Ramos (cell line): ENCODE results near the gene AMPD2.
"Not testable (repeated sequence)": the region's sequence is repeated elsewhere in the genome, so short reads cannot be mapped to it uniquely, and the experiment has no call there.

Source experiments
- in situ Hi-C: fragments of 300-500 bp; cut with MboI; formaldehyde crosslinking; loops from one replicate; pipeline ENCODE4 v1.14.3; 2022; ENCODE audit warnings: low sequenced_read_pairs; ENCODE audit not compliant: unreplicated experiment

Gene AMPD2

DNA sequence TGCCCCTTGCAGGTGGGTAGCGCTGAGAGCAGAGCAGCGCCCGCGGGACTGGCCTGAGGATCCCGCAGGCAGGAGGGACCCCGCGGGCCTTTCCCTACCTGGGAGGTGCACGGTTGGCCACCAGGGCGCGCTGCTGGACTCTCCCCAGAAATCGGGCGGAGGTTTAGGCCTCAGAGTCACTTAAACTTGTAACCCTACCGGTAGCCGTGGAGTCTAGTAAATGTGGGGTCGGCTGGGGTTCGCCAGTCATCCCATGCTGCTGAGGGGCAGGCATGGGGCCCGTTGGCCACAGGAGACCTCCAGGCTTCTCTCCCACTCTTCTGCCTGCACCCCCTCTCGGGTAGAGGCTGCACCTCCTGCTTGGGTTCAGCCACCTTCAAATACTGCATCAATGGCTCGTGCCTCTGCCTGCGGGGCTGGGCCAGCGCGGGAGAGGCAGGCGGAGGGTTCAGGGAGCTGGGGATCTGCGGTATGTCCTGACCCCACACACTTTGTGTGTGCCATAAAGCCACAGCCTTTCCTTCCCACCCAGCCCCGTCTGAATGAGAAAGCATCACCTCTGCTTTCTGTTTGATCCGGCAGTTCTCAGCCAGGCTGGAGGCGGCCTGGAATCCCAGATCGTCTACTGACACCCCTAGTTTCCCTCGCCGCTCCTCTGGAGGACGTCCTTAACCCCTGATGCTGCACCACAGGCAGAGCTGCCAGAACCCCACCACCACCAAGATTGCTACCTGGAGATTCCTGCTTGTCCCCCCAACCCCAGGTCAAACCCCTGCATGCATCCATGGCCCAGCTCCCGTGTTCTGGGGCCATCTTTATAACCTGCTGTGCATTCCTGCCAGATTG, 24.0 kb downstream of the AMPD2 start:
- in situ Hi-C loops, result loop anchor here (5.0 kb wide), 2 partner anchors 129 to 344 kb away; no protein-coding TSS in a partner anchor

GRCh38 chr1:109644670-109645069, 25.0 kb downstream of the AMPD2 start:
- in situ Hi-C loops, result loop anchor here (5.0 kb wide), 2 partner anchors 128 to 343 kb away; no protein-coding TSS in a partner anchor

DNA sequence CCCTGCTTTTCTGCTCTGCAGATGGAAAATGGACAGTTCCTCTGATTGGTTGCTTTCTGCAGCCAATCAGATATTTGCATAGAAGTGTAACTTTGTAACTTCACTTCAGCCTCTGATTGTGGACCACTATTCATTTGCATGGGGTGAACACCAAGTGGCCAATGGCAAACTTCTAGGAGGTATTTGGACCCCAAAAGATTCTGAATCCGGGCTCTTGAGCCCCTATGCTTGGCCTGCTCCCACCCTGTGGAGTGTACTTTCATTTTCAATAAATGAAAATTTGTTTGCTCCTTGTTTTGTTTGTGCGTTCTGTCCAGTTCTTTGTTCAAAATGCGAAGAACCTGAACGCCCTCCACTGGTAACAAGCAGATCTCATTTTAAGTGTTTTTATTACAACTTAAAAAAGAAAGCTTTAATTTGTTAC, 29.9 kb downstream of the AMPD2 start:
- in situ Hi-C loops, result no loop called here

DNA sequence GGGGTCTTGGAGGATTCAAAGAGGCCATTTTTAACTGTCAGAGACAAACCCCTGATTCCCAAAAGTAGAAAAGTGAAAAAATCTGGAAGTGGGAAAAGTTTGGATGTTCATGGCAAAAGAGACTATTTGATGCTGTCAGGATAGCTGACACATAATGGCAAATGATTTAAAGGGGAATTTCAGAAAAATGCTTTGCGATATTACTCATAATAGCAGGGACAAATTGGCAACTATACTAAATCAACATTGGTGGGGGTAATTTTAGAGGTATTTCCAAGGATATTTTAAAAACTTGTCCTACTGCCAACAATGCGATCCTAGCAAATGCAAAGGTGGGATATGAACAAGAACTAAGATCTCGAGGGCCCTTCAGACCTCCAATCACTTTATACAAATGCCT, 31.0 kb downstream of the AMPD2 start:
- in situ Hi-C loops, result no loop called here

GRCh38 chr1:109652402-109652801, 32.8 kb downstream of the AMPD2 start:
- in situ Hi-C loops, result no loop called here

- in situ Hi-C loops, result no loop called here
Observed at GRCh38 chr1:109653306-109653705, 33.7 kb downstream of the AMPD2 start.

- in situ Hi-C loops, result no loop called here
Observed at GRCh38 chr1:109654519-109654918, 34.9 kb downstream of the AMPD2 start.

DNA sequence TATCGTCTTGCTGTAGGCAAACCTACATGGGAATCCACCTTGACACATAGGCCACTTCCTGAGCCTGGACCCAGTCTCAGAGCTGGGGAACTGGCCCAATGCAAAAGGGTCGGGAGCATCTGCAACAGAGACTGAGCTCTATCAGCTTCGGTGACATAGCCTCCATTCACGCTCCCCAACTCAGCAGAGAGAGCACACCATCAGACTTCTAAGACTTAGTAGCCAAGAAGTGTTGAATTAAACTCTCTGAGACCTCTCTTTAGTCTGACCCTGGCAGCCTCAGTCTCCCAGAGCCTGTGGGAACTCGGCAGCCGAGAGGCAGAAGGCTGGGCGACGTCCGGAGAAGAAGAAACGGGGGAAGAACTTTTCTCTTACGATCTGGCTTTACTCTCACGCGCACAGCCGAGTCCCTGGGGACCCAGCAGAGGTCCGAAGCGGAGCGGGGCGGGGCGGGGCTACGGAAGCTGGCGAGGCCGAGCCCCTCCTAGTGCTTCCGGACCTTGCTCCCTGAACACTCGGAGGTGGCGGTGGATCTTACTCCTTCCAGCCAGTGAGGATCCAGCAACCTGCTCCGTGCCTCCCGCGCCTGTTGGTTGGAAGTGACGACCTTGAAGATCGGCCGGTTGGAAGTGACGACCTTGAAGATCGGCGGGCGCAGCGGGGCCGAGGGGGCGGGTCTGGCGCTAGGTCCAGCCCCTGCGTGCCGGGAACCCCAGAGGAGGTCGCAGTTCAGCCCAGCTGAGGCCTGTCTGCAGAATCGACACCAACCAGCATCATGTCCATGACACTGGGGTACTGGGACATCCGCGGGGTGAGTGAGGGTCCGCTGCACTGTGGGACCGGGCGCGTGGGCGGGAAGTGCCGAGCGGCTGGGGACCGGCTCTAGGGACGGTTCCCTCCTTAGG, 36.2 kb downstream of the AMPD2 start, which contains the start of gene GSTM4:
Gene GSTM4 (plus strand): TSS at position 485 of the 905 bp plus-strand sequence. CDS start 291 bp downstream, at position 776.
- in situ Hi-C loops, result no loop called here

GRCh38 chr1:109657395-109657794, 37.8 kb downstream of the AMPD2 start:
- in situ Hi-C loops, result no loop called here

DNA sequence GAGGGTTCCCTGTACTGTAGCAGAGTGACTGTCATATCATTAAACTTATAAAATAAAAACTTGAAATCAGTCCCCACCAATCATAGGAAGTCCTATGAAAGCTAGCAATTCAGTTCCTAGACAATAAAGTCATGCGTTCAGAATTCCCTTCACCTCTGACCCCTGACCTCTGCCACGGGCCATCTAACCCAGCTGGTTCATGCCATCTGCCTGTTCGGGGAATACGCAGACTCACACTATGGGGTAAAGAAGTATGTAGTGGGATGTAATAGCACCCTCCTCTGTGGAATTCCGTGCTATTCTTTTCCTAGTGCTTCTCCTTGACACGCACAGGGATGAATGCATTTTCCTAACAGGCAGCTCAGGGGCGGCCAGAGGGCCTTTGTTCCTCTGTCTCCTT, 38.3 kb downstream of the AMPD2 start:
- in situ Hi-C loops, result no loop called here

DNA sequence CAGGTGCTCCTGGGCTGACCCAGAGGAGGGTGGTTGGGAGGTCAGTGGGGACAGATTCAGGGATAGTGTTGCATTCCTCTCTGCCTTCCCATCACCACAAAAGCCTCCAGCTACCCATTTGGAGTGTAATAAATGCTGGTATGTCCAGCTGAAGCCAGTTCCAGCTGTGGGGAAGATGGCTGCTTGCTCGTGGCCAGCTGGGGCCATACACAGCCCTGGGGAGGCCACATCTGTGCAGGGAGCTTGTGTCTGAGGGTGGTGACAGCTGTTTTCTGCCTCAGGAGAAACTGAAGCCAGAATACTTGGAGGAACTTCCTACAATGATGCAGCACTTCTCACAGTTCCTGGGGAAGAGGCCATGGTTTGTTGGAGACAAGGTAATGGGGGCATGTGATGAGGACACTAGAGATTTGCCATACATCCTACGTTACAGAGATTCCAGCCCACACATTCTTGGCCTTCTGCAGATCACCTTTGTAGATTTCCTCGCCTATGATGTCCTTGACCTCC, 39.0 kb downstream of the AMPD2 start:
- in situ Hi-C loops, result no loop called here

DNA sequence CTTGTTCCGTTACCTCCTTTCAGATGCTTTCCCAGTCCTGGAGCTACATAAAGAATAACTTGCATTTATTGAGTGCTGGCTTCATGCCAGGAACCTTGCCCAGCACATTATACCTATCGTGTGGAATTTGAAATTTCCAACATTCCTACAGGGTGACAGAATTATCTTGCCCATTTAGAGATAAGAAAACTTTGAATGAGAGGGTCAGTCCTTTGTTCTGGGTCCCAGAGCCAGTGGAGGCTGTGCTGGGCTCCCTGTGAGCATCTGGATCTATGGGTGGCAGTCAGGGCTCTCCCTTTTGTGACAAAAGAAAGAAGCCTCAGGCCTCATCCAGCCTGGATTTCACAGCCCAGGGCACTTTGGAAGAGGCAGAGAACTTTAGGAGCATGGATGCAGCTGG, 39.5 kb downstream of the AMPD2 start:
- in situ Hi-C loops, result no loop called here

DNA sequence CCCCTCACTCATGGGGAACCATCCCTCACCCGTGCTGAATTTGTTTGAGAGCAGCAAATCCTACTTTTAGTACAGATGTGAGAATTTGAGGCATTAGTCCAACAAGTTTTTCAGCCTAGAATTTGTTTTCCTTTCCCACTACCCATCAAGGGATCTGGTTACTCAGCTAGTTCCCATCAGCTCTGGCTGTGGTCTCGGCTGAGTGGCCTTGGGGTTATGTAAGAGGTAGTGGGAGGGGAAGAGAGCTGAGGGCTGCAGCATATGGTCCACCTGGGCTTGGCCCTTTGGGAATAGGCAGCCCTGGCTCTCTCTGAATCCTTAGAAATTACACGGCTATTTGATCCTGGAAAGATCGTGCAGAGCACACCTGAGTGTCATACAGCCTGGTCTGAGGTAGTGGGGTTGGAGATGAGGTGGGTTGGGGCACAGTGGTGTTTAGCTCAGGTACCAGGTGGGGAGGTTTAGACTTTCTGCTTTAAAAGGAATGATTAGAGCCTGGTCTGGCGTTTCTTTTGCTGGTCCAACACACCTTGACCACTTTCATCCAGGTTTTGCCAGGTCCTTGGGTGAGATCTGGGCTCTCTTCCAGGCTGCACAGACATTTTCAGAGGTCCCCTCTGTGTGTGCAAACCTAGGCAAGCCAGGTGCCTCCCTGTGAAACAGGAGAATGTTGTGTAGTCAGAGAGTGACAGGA, 40.5 kb downstream of the AMPD2 start:
- in situ Hi-C loops, result no loop called here

GRCh38 chr1:109660691-109661026, 41.0 kb downstream of the AMPD2 start:
- in situ Hi-C loops, result not testable (repeated sequence)

DNA sequence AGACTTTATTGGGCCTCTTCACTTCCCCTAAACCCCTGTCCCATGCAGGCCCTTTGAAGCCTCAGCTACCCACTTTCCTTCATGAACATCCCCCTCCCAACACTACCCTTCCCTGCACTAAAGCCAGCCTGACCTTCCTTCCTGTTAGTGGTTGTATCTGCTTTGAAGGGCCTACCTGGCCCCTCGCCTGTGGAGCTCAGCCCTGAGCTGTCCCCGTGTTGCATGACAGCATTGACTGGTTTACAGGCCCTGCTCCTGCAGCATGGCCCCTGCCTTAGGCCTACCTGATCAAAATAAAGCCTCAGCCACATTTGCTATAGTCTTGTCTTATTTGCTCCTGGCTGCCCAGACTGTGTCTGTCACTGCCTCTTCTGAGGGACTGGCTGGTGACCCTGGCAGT, 41.8 kb downstream of the AMPD2 start:
- in situ Hi-C loops, result no loop called here

DNA sequence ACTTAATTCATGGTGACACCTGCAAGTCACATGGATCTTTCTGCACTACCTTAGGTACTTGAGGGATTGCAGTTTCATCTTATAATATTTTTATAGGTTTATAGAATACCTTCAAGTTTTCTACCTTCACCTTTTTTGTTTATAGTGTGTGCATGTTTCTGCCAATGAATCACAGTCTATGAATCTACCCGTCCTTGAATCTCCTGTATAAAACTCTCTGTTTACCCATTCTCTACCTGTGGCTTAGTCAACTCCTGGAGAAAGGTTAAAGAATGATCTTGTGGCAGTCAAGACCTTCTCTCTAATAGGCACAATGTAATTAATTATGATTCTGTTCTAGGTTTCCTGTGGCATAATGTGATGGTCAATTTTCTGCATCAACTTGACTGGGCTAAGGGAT, 45.0 kb downstream of the AMPD2 start:
- in situ Hi-C loops, result no loop called here

DNA sequence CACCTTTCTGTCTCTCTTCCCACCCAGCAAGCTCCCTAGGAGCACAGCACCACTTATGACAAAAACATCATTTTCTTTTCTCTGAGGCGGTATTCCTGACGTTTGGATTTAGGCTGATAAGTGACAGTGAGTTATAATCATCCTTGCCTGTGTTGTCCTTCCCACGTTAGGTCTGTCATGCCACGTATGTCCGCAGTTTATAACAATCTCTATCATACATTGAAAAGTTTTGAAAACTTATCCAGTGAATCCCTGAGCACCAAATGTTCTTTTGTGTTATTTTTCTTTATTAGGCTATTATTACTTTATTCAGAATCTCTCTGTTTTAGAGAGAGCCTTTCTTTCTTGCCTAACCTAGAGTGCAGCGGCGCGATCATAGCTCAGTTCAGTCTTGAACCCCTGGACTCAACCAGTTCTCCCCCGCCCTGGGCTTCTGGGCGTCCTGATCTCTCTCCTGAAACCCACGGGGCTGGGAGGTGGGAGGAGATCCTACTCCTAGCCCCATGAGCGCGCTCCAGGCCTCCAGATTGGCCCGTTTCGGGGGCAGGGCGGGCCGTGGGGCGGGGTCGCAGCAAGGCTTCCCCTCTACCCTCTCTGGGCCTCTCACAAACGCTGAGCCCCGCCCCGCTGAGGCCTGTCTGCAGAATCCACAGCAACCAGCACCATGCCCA, 48.0 kb downstream of the AMPD2 start, which contains the start of gene GSTM2:
Gene GSTM2 (plus strand): TSS at position 606 of the 671 bp plus-strand sequence. CDS start 59 bp downstream, at position 665.
- in situ Hi-C loops, result no loop called here

- in situ Hi-C loops, result no loop called here
Observed at GRCh38 chr1:109668123-109668775, 48.6 kb downstream of the AMPD2 start.
